ENCODE measurements around the gene PITX1. TPM values are rescaled to one million over a fixed set of nuclear protein-coding genes. Genes with fewer than 3 reads are reported as not detected.
"Not testable (repeated sequence)": the region's sequence is repeated elsewhere in the genome, so short reads cannot be mapped to it uniquely, and the experiment has no call there.

Gene PITX1
- total RNA-seq (2014; rRNA removed; shearing (Covaris generic)) = not detected in 2 replicates

DNA sequence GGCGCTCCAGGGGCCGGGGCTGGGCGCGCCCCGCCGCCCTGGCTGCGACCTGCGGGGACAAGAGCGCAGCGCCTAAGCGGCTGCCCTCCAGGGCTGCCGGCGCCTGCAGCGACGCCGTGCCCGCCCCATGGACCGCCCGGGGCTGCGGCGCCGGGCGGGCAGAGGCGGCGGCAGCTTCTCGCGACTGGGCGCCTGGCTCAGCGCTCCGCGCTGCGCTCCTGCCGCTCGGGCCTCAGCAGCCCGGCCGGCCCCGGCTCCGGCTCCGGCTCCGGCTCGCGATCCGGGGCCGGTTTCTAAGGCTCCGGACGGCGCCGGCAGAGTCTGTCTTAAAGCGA lies at the start of gene PITX1:
Gene PITX1 (minus strand): TSS at position 328 of the 335 bp plus-strand sequence. CDS start 347 bp downstream, outside the sequence.
- Histone ChIP-seq H3K4me3 (ENCODE audit: insufficient read depth, low read depth, low read length) (peak within 1 kb of the TSS; percentile 32), H3K27me3 (ENCODE audit: control insufficient read depth, insufficient read depth, low read length) (peaks cover 97% of the 10 kb centered on the region), H3K36me3 (replicated peaks; ENCODE audit: control insufficient read depth, insufficient read depth, low read length) (no peaks in the 10 kb centered on the region)
- DNase-seq = no peak

DNA sequence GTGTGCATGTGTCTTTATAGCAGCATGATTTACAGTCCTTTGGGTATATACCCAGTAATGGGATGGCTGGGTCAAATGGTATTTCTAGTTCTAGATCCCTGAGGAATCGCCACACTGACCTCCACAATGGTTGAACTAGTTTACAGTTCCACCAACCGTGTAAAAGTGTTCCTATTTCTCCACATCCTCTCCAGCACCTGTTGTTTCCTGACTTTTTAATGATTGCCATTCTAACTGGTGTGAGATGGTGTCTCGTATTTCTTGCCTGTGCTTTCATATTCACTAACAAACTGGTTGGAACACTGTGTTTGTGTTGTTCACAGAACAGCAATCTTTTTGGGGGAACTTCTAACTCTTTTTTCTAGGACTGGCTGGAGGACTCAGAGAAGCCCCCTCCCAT lies 49.3 kb upstream of the PITX1 start:
- DNase-seq; H3K36me3 ChIP-seq (replicated peaks; ENCODE audit: control insufficient read depth, insufficient read depth, low read length); H3K27me3 ChIP-seq (ENCODE audit: control insufficient read depth, insufficient read depth, low read length); H3K4me3 ChIP-seq (ENCODE audit: insufficient read depth, low read depth, low read length): not testable (repeated sequence)

DNA sequence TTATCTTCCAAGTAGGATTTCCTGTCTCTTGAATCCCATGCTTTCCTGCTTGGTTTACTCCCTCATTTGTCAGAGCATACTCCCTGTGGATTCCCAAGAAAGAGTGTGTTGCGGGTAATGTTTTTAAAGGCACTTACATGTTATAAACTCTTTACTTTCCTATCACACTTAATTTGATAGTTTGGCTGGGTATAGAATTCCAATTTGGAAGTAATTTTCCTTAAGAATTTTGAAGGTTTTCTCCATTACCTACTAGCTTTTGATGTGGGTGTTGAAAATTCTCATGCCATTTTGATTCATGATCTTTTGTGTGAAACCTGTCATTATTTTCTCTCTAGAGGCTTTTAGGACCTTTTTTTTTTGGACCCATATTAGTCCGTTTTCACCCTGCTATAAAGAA lies 47.2 kb upstream of the PITX1 start:
- no peak for DNase-seq
- Histone ChIP-seq H3K4me3 (ENCODE audit: insufficient read depth, low read depth, low read length) (no peak overlapping the region), H3K36me3 (replicated peaks; ENCODE audit: control insufficient read depth, insufficient read depth, low read length) (no peaks in the 10 kb centered on the region), H3K27me3 (ENCODE audit: control insufficient read depth, insufficient read depth, low read length) (no peaks in the 10 kb centered on the region)

GRCh38 chr5:135079760-135080159 lies 45.7 kb upstream of the PITX1 start:
- Histone ChIP-seq H3K27me3 (ENCODE audit: control insufficient read depth, insufficient read depth, low read length) (no peaks in the 10 kb centered on the region), H3K36me3 (replicated peaks; ENCODE audit: control insufficient read depth, insufficient read depth, low read length) (no peaks in the 10 kb centered on the region), H3K4me3 (ENCODE audit: insufficient read depth, low read depth, low read length) (no peak overlapping the region)
- no peak for DNase-seq

DNA sequence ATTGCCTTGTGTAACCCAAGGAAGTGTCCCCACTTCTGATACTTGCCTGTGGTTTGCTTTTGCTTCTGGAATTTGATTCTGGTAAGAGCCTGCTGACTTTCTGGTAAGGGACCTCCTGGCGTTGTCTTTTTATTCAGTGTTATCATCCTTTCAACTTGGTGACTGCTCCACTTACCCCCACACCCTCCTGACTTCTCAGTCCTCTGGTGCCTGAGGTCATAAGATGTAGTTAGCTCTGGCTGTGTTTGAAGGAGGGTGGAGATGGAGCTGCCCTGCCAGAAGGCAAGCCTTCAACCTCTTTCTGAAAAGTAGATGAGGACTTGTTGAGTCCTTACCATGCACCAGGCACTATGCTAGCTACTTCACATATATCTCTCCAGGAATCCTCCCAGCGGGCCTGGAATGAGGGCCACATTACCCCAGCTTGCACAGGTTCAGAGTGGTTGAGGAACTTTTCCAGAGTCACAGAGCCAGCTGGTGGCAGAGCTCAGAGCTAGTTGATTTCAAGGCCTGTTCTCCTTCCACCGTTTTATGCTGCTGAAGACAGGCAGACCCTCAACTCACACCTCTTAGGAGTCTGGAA lies 45.2 kb upstream of the PITX1 start:
- no peak for DNase-seq
- Histone ChIP-seq H3K36me3 (replicated peaks; ENCODE audit: control insufficient read depth, insufficient read depth, low read length) (no peaks in the 10 kb centered on the region), H3K27me3 (ENCODE audit: control insufficient read depth, insufficient read depth, low read length) (no peaks in the 10 kb centered on the region), H3K4me3 (ENCODE audit: insufficient read depth, low read depth, low read length) (no peak overlapping the region)

DNA sequence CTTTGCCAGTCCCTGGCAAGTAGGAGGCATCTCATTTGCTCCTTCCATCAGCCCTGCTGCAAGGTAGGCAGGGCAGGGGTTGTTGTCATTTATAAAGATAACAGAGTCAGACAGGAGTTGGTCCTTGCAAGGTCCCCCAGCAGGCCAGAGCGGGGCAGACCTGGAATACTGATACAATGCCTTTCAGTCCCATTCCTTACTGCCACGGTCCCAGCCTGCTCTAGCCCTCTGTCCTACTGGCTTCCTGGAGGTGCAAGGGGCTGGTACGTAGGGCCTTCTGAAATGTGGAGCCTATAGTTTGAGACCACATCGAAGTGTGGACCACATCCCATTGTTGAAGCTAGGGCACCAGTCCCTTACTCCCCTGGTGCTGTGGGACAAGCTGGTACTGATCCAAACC lies 42.8 kb upstream of the PITX1 start:
- no peak for DNase-seq
- no peaks in the 10 kb centered on the region for H3K27me3 ChIP-seq (ENCODE audit: control insufficient read depth, insufficient read depth, low read length)

DNA sequence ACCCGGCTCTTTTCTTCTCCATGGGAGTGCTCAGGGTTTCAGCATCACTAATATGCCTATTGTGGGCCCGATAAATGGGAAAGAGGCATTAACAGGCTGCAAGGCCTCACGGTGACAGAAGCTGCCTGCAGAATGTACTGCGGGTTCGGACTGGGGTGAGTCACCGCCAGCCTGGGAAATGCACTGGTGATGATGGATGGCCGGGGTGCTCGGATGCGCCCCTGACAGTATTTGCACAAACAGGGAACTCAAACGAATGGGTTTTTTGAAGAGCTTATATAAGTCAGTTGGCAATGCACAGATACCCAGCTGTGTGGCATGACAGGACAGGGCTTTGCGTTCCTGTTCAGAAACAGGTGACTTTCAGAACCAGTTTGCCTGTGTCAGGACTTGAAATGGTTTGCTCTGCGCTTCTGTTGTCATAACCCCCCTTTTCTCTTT lies 42.0 kb upstream of the PITX1 start:
- Histone ChIP-seq H3K36me3 (replicated peaks; ENCODE audit: control insufficient read depth, insufficient read depth, low read length) (no peaks in the 10 kb centered on the region), H3K27me3 (ENCODE audit: control insufficient read depth, insufficient read depth, low read length) (no peaks in the 10 kb centered on the region), H3K4me3 (ENCODE audit: insufficient read depth, low read depth, low read length) (no peak overlapping the region)
- DNase-seq = no peak

More for the DNA sequence above, 42.8 kb upstream of the PITX1 start:
- Histone ChIP-seq H3K36me3 (replicated peaks; ENCODE audit: control insufficient read depth, insufficient read depth, low read length) (no peaks in the 10 kb centered on the region), H3K4me3 (ENCODE audit: insufficient read depth, low read depth, low read length) (no peak overlapping the region)

DNA sequence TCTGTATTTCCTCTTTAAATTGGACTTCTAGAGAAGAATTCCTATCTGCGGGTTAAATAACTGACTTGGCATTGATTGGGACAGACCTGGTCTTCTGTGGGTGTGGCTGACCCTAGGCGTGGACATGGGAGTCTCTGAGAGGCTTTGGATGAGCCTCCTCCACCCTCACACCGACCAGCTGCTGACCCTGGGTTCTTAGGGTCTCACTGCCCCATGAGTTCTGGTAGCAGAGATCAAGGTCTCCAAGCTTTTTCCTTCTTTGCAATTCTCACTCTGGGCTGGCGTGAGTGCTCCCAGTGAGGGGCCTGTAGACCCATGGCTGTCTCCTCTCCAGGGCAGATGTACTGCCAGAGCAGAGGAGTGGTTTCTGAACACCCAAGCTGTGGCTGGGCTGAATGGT lies 41.6 kb upstream of the PITX1 start:
- Histone ChIP-seq H3K27me3 (ENCODE audit: control insufficient read depth, insufficient read depth, low read length) (no peaks in the 10 kb centered on the region), H3K4me3 (ENCODE audit: insufficient read depth, low read depth, low read length) (no peak overlapping the region), H3K36me3 (replicated peaks; ENCODE audit: control insufficient read depth, insufficient read depth, low read length) (no peaks in the 10 kb centered on the region)
- no peak for DNase-seq

- 0 out of 2 replicates have a peak, but pooled peaks cover 2% of the 10 kb centered on the region for H3K27me3 ChIP-seq (ENCODE audit: control insufficient read depth, insufficient read depth, low read length)
- H3K4me3 ChIP-seq (ENCODE audit: insufficient read depth, low read depth, low read length) = no peak overlapping the region
- no peaks in the 10 kb centered on the region for H3K36me3 ChIP-seq (replicated peaks; ENCODE audit: control insufficient read depth, insufficient read depth, low read length)
- no peak for DNase-seq
These were observed 39.8 kb upstream of the PITX1 start for GRCh38 chr5:135073761-135074345.

- Histone ChIP-seq H3K36me3 (replicated peaks; ENCODE audit: control insufficient read depth, insufficient read depth, low read length) (no peaks in the 10 kb centered on the region), H3K27me3 (ENCODE audit: control insufficient read depth, insufficient read depth, low read length) (peaks cover 2% of the 10 kb centered on the region; the same call in 1 of the 2 replicates), H3K4me3 (ENCODE audit: insufficient read depth, low read depth, low read length) (no peak overlapping the region)
- peak; percentile 84 for DNase-seq
These were observed 38.6 kb upstream of the PITX1 start for GRCh38 chr5:135072387-135073281.

DNA sequence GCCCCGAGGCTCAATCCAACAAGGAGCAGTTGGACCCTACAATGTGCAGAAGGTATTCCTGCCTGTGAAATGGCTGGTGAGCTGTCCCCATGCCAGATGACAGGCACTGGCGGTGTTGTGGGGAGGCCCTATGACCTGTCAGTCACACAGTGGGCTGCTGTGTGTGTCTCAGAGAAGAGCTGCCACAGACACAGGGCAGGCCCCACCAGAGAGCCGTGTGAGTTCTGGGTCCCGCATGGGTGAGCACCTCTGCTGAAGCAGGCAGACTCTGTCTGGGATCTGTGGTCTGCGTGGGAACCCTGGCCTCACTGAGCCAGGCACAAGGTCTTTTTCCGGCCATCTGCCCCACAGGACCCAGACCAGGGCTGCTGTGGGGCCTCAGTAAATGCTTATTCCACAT lies 37.3 kb upstream of the PITX1 start:
- Histone ChIP-seq H3K36me3 (replicated peaks; ENCODE audit: control insufficient read depth, insufficient read depth, low read length) (no peaks in the 10 kb centered on the region), H3K4me3 (ENCODE audit: insufficient read depth, low read depth, low read length) (no peak overlapping the region), H3K27me3 (ENCODE audit: control insufficient read depth, insufficient read depth, low read length) (peaks cover 2% of the 10 kb centered on the region; the same call in 1 of the 2 replicates)
- no peak for DNase-seq

DNA sequence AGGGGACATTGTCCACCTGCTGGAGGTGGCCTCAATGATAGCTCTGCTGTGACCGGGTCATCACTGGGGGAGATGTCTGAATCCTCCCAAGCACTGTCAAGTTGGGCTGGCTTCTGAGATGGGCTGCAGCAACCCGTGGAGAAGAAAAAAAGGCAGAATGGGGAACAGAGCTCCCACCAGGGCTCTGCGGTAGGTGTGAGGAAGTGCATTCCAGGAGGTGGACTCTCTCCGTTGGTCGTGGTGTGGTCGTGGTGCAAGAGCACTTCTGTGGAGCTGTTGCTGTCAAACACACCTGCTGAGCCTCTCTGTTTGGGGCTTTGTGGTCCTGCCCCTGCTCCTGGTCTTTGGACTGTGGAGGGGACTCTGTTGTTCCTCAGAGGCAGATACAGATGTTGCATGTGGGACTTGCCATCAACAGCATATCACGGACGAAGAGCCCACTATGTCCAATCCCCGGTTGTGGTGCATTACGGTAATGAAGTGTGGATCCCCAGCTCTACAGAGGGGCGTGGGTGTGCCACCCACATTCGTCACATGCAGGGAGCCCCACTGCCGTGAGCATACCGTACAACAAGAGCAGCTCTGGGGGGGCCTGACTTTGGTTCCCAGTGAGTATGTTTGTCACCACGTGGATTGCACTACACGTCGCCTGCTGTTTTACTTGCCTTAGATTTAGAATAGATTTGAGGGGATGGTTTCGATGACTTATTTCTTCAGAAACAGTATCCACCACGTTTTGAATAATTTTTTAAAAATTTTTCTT lies 36.0 kb upstream of the PITX1 start:
- Histone ChIP-seq H3K27me3 (ENCODE audit: control insufficient read depth, insufficient read depth, low read length) (peaks cover 2% of the 10 kb centered on the region; the same call in 1 of the 2 replicates), H3K36me3 (replicated peaks; ENCODE audit: control insufficient read depth, insufficient read depth, low read length) (no peaks in the 10 kb centered on the region), H3K4me3 (ENCODE audit: insufficient read depth, low read depth, low read length) (no peak overlapping the region)
- no peak for DNase-seq

DNA sequence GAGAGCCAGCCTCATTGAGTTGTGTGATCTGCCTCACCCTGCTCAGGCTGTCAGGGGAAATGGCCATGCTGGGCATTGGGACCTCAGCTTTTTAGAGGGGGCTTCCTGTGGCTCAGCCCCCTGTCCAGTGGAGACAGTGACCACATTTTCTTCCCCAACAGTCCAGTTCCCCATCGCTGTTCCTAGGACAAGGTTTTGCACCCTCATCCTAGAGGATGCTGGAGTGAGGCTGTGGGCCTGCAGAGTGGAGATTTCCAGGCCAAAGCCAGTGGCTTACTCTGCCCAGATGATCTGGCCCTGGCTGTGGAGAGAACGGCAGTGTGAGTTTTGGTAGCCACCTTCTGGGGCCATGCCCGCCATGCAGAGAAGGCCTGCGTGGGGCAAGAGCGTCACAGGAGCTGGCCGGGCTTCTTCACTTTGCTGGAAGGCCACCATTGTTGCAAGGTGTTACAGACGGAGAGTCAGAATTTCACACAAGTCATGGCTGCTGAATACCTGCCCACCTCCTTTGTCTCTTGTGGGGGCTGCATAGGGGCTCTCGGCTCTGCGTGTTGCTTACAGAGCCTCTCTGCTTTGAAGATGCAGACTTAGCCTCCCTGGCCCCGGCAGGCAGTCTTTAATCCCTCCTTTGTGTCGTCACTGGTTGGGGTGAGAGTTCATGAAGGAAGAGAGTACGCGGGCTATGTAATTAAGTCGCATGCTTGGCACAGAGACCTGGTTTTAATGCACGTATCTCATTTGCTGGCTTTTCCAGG lies 35.2 kb upstream of the PITX1 start:
- Histone ChIP-seq H3K36me3 (replicated peaks; ENCODE audit: control insufficient read depth, insufficient read depth, low read length) (no peaks in the 10 kb centered on the region), H3K27me3 (ENCODE audit: control insufficient read depth, insufficient read depth, low read length) (peaks cover 2% of the 10 kb centered on the region; the same call in 1 of the 2 replicates), H3K4me3 (ENCODE audit: insufficient read depth, low read depth, low read length) (no peak overlapping the region)
- DNase-seq = peak; percentile 85

DNA sequence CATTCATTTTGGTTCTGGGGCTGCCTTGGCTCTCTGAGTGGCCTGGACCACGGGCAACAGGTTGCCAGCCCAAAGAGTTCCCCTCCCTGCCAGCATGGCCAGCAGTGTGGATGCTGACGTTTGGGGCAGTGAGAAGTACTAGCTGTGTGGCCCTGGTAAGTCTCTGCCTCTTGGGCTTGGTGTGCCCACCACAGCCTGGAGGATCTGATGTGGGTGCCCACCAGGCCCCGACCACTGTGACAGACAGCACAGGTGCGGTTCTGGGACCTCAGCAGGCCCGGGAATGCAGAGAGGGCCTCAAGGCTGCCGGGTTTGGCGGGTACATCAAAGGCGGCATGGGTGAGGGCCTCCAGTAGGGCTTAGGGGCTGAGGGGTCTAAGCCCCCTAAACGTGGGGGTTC lies 33.6 kb upstream of the PITX1 start:
- DNase-seq = no peak
- H3K36me3 ChIP-seq (replicated peaks; ENCODE audit: control insufficient read depth, insufficient read depth, low read length) = no peaks in the 10 kb centered on the region
- H3K4me3 ChIP-seq (ENCODE audit: insufficient read depth, low read depth, low read length) = no peak overlapping the region
- peaks cover 2% of the 10 kb centered on the region; the same call in 1 of the 2 replicates for H3K27me3 ChIP-seq (ENCODE audit: control insufficient read depth, insufficient read depth, low read length)

Measured in H7 (cell line).